Thoracic aorta (tissue), 2 donors: ENCODE results near the gene FOXP1. TPM values are rescaled to one million over a fixed set of nuclear protein-coding genes. Genes with fewer than 3 reads are reported as not detected.

Experiments
- ATAC-seq: fragments of 150-250 bp; one replicate; pipeline ENCODE4 v1.8.0; 2017; ENCODE audit warnings: low read depth; ENCODE audit not compliant: insufficient number of reproducible peaks, low FRiP score
- DNase-seq: peaks from one replicate; pipeline ENCODE4 v3.0.0-alpha.2; 2020; ENCODE audit warnings: low spot score
- H3K27ac ChIP-seq, 2 donors: fragments of 200-600 bp; sonication (generic); 1 replicate in 1 of 2; 2 replicates in 1 of 2; pipeline ENCODE4 v1.5.1; 2016; ENCODE audit warnings: mild to moderate bottlenecking in 2 of 2, moderate library complexity in 2 of 2
- H3K27me3 ChIP-seq: fragments of 200-600 bp; sonication (generic); replicated peaks from 2 replicates; pipeline ENCODE4 v1.6.0; 2016; ENCODE audit warnings: mild to moderate bottlenecking; ENCODE audit not compliant: insufficient read depth
- H3K36me3 ChIP-seq: fragments of 200-600 bp; sonication (generic); one replicate; pipeline ENCODE4 v1.5.1; 2016
- H3K4me1 ChIP-seq, 2 donors: fragments of 200-600 bp; sonication (generic); 1 replicate in 1 of 2; 2 replicates in 1 of 2; pipeline versions ENCODE4 v1.5.1 to v1.6.0; 2016; ENCODE audit warnings: low read depth in 2 of 2, mild to moderate bottlenecking in 1 of 2; ENCODE audit not compliant: control insufficient read depth in 1 of 2
- H3K4me3 ChIP-seq: fragments of 200-600 bp; sonication (generic); 2 replicates; pipeline ENCODE4 v1.5.1; 2016; ENCODE audit warnings: mild to moderate bottlenecking
- H3K9me3 ChIP-seq: fragments of 200-600 bp; sonication (generic); 2 replicates; pipeline ENCODE4 v1.5.1; 2016
- total RNA-seq, 2 donors: library from RNA; depleted of rRNA; stranded (reverse); fragments of >200 nt; gene quantifications; one replicate each; pipeline versions ENCODE4 v1.1.0 to v1.2.3, GENCODE V29; 2016
- TF ChIP-seq, protein P1 (sequence below): fragments of 200-600 bp; sonication (generic); IDR thresholded peaks from one replicate; pipeline ENCODE4 v1.5.1; 2019; ENCODE audit warnings: antibody characterized with exemption

Gene FOXP1
- total RNA-seq, 2 donors from 2014 or later: 176 to 255 TPM

- ATAC-seq: no peak
- Histone ChIP-seq H3K27me3 (no peaks in the 10 kb centered on the region), H3K4me1 (no peaks in the 10 kb centered on the region), H3K36me3 (no peaks in the 10 kb centered on the region), H3K4me3 (no peak overlapping the region), H3K27ac (no peak overlapping the region), H3K9me3 (no peaks in the 10 kb centered on the region)
- no peak for DNase-seq
- TF ChIP-seq, protein P1, sequence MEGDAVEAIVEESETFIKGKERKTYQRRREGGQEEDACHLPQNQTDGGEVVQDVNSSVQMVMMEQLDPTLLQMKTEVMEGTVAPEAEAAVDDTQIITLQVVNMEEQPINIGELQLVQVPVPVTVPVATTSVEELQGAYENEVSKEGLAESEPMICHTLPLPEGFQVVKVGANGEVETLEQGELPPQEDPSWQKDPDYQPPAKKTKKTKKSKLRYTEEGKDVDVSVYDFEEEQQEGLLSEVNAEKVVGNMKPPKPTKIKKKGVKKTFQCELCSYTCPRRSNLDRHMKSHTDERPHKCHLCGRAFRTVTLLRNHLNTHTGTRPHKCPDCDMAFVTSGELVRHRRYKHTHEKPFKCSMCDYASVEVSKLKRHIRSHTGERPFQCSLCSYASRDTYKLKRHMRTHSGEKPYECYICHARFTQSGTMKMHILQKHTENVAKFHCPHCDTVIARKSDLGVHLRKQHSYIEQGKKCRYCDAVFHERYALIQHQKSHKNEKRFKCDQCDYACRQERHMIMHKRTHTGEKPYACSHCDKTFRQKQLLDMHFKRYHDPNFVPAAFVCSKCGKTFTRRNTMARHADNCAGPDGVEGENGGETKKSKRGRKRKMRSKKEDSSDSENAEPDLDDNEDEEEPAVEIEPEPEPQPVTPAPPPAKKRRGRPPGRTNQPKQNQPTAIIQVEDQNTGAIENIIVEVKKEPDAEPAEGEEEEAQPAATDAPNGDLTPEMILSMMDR: no peak
Measured at GRCh38 chr3:71621825-71622537, 38.5 kb upstream of the FOXP1 start.

DNA sequence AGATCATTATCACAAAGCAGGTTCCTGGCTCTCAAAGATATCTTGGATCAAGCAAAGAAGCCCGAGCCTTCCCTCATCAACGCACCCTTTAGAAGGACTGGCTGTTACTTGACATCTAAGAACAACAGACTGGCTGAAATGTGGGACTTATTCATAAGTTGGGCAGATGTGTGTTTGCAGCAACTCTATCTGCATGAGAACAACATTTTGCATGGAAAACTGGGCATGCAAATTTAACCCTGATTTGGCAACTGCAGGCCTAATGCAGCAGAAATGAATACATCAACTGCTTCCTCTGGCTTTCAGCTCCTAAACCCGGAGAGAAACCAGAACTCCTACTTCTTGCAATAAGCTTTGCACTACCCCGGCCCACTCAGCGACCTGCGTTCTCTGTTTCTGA, 35.0 kb upstream of the FOXP1 start:
- DNase-seq: no peak
- TF ChIP-seq, protein P1: no peak
- Histone ChIP-seq H3K27me3 (no peaks in the 10 kb centered on the region), H3K27ac (no peak overlapping the region), H3K36me3 (no peaks in the 10 kb centered on the region), H3K4me3 (no peak overlapping the region), H3K4me1 (no peaks in the 10 kb centered on the region), H3K9me3 (no peaks in the 10 kb centered on the region)
- no peak for ATAC-seq

GRCh38 chr3:71616571-71617021, 33.1 kb upstream of the FOXP1 start:
- no peaks in the 10 kb centered on the region for H3K27me3 ChIP-seq
- H3K36me3 ChIP-seq: no peaks in the 10 kb centered on the region
- no peaks in the 10 kb centered on the region for H3K4me1 ChIP-seq
- H3K4me3 ChIP-seq: no peak overlapping the region
- TF ChIP-seq, protein P1: no peak
- no peak for ATAC-seq
- no peak for DNase-seq
- no peak overlapping the region for H3K27ac ChIP-seq
- no peaks in the 10 kb centered on the region for H3K9me3 ChIP-seq

GRCh38 chr3:71614869-71615268, 31.3 kb upstream of the FOXP1 start:
- DNase-seq (no peak), ATAC-seq (no peak)
- H3K27ac ChIP-seq: no peak overlapping the region
- no peaks in the 10 kb centered on the region for H3K4me1 ChIP-seq
- no peaks in the 10 kb centered on the region for H3K9me3 ChIP-seq
- H3K27me3 ChIP-seq: no peaks in the 10 kb centered on the region
- H3K36me3 ChIP-seq: no peaks in the 10 kb centered on the region
- no peak overlapping the region for H3K4me3 ChIP-seq
- TF ChIP-seq, protein P1: no peak

GRCh38 chr3:71614426-71614825, 30.9 kb upstream of the FOXP1 start:
- Histone ChIP-seq H3K27ac (no peak overlapping the region), H3K4me1 (no peaks in the 10 kb centered on the region), H3K9me3 (no peaks in the 10 kb centered on the region), H3K27me3 (no peaks in the 10 kb centered on the region), H3K36me3 (no peaks in the 10 kb centered on the region), H3K4me3 (no peak overlapping the region)
- TF ChIP-seq, protein P1: no peak
- no peak for ATAC-seq
- DNase-seq: no peak
